Panc1 (cell line): Measurements from ENCODE around the gene C4orf50.

ENCODE experiments used
- POLR2AphosphoS5 ChIP-seq: IDR thresholded peaks from 2 replicates; pipeline ENCODE4 v1.6.1; 2012; ENCODE audit warnings: mild to moderate bottlenecking, low read depth, low read length, moderate library complexity
- SIN3A ChIP-seq: IDR thresholded peaks from 2 replicates; pipeline ENCODE4 v1.6.1; 2012; ENCODE audit warnings: low read depth, mild to moderate bottlenecking, low read length, moderate library complexity, borderline replicate concordance; ENCODE audit not compliant: insufficient read depth
- TCF7L2 ChIP-seq: IDR thresholded peaks from 2 replicates; pipeline ENCODE4 v1.6.1; 2011; ENCODE audit warnings: mild to moderate bottlenecking, low read depth, low read length, inconsistent platforms
- TF ChIP-seq, protein P1 (sequence below): fragments of 450-650 bp; IDR thresholded peaks from 2 replicates; pipeline ENCODE4 v1.5.1; 2017; ENCODE audit warnings: mild to moderate bottlenecking

DNA sequence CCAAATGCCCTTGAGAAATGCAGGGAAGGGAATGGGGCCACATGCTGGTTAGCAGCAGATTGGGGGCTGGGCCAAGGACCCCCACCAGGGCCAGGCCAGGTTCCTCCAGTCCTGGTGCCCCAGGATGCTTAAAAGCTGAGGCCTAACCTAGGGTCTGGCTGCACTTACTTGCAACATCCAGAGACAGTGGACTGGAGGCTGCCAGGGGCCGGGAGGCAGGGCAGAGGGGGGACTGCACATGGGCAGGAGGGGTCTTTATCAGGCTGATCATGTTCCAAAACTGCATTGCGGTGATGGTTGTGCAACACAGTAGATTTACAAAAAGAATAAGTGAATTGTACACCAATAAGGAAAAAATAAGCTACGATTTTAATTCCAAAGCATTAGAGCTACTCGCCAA is 36.8 kb upstream of the C4orf50 start:
- TF ChIP-seq, protein P1, sequence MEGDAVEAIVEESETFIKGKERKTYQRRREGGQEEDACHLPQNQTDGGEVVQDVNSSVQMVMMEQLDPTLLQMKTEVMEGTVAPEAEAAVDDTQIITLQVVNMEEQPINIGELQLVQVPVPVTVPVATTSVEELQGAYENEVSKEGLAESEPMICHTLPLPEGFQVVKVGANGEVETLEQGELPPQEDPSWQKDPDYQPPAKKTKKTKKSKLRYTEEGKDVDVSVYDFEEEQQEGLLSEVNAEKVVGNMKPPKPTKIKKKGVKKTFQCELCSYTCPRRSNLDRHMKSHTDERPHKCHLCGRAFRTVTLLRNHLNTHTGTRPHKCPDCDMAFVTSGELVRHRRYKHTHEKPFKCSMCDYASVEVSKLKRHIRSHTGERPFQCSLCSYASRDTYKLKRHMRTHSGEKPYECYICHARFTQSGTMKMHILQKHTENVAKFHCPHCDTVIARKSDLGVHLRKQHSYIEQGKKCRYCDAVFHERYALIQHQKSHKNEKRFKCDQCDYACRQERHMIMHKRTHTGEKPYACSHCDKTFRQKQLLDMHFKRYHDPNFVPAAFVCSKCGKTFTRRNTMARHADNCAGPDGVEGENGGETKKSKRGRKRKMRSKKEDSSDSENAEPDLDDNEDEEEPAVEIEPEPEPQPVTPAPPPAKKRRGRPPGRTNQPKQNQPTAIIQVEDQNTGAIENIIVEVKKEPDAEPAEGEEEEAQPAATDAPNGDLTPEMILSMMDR, result no peak
- TF ChIP-seq SIN3A (no peak), POLR2AphosphoS5 (no peak), TCF7L2 (no peak)
